Transverse colon (tissue), 3 donors: Measurements from ENCODE around the gene PNMA6E.

Experiments used
- EP300 ChIP-seq: sonication (generic); formaldehyde crosslinking; IDR thresholded peaks from one replicate; pipeline ENCODE4 v1.6.1; 2017; ENCODE audit warnings: antibody characterized with exemption, low read depth
- POLR2A ChIP-seq: fragments of 450-650 bp; IDR thresholded peaks from one replicate; pipeline ENCODE4 v1.6.1; 2016; ENCODE audit warnings: antibody characterized with exemption, mild to moderate bottlenecking, moderate library complexity
- TF ChIP-seq, protein P1 (sequence below), 5 experiments: fragments of 200-600 bp in 3 of 5; fragments of 450-650 bp in 2 of 5; sonication (generic) in 3 of 5; IDR thresholded peaks; 1 replicate in 2 of 5; 2 replicates in 3 of 5; pipeline ENCODE4 v1.5.1; 2016 to 2017; ENCODE audit warnings: antibody characterized with exemption in 5 of 5, inconsistent platforms in 3 of 5, mild to moderate bottlenecking in 2 of 5, moderate library complexity in 1 of 5

DNA sequence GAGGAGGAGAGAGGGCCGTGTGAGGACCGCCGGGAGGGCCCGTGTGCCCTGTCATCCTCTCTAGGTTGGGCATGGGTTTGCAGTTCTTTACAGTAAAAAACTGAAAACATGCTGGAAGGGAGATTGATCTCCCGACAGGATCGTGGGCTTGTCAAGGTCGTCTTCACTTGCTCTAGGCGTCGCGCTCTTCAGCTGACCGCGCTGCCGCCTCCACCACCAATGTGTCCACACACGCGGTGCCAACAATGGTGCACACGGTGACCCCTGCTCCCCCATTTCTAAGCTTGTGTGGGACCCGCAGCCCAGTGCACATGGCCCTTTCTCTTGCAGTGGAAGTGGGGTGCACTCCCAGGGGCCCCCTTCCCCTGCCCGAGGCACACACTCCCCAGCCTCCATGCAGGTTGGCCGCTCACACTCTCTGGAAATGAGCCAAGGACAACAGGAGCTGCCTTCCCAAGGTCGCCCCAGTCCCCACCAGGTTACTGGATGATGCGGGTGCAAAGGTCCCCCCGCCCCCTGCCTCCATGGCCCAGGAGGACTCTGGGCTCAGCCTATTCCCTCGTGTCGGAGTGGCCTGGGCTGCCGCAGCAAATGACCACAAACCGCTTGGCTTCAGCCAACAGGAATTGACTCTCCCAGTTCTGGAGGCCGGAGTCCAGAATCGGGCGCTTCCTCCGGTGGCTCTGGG, 8.4 kb upstream of the PNMA6E start:
- TF ChIP-seq EP300 (no peak), POLR2A (no peak)
- TF ChIP-seq, protein P1, sequence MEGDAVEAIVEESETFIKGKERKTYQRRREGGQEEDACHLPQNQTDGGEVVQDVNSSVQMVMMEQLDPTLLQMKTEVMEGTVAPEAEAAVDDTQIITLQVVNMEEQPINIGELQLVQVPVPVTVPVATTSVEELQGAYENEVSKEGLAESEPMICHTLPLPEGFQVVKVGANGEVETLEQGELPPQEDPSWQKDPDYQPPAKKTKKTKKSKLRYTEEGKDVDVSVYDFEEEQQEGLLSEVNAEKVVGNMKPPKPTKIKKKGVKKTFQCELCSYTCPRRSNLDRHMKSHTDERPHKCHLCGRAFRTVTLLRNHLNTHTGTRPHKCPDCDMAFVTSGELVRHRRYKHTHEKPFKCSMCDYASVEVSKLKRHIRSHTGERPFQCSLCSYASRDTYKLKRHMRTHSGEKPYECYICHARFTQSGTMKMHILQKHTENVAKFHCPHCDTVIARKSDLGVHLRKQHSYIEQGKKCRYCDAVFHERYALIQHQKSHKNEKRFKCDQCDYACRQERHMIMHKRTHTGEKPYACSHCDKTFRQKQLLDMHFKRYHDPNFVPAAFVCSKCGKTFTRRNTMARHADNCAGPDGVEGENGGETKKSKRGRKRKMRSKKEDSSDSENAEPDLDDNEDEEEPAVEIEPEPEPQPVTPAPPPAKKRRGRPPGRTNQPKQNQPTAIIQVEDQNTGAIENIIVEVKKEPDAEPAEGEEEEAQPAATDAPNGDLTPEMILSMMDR (IDR thresholded peaks at IDR 0.05): no peak
